ENCODE data around the gene STPG3.

The STPG3 gene

DNA sequence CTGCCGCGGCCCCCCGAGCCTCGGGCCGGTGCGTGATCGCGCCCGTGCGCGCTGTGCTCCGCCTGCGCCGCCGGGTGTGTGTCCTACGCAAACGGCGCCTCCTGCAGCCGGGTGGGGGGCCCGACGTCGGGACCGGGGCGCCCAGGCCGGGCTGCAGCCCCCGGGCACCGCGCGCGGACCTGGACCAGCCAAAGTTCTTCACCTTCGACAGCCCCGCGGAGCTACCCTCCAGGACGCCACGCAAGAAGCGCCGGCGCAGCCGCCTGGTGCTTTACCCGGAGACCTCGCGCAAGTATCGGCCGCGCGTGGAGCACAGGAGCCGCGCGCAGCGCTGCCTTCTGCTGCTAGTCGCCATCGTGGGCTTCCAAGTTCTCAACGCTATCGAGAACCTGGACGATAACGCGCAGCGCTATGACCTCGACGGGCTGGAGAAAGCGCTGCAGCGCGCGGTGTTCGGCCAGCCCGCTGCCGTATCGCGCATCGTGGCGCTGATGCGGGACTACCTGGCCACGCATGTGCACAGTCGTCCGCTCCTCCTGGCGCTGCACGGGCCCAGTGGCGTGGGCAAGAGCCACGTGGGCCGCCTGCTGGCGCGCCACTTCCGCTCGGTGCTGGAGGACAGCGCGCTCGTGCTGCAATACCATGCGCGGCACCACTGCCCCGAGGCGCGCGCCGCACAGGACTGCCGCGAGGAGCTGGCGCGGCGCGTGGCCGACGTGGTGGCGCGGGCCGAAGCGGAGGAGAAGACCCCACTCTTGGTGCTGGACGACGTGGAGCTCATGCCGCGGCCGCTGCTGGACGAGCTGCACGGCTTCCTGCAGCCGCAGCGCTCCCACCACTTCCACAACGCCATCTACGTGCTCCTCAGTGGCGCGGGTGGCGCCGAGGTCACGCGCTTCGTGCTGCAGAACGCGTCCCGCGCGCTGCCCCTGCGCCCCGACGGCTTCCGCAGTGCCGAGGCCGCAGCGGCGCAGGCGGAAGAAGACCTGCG is 27.9 kb downstream of the STPG3 start:
- no peak for DNase-seq (ENCODE audit: low read depth in 2 of 2)

DNA sequence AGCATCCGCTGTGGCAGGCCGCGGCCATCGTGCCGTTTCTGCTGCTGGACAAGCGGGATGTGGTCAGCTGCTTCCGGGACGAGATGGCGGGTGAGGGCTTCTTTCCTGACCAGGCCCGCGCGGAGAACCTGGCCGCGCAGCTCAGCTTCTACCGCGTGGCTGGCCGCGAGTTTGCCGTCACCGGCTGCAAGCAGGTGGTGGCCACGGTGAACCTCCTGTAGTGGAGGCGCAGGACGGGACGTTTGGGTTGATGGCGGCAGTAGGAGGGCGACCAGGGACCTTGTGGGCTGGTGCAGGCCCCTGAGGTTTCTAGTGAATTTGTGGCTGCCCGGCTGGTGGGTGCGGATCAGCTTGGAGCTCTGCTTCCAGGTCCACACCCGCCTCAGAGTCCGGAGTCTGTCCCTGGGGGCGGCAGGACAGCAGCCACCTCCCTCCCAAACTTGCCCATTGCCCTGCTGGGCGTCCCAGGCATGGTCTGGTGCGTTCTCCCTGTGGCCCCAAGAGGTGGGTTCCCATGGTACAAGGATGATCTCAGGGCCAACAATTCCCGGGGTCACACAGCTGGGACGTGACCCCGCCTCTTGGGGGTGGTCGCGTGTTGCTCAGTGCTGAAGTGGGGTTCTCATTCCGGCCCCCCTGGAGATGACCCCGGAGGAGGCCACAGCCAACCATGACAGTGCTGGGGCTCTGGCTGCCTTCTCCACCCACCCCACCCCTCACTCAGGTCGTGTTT is 28.8 kb downstream of the STPG3 start:
- no peak for DNase-seq (ENCODE audit: low read depth in 2 of 2)

DNA sequence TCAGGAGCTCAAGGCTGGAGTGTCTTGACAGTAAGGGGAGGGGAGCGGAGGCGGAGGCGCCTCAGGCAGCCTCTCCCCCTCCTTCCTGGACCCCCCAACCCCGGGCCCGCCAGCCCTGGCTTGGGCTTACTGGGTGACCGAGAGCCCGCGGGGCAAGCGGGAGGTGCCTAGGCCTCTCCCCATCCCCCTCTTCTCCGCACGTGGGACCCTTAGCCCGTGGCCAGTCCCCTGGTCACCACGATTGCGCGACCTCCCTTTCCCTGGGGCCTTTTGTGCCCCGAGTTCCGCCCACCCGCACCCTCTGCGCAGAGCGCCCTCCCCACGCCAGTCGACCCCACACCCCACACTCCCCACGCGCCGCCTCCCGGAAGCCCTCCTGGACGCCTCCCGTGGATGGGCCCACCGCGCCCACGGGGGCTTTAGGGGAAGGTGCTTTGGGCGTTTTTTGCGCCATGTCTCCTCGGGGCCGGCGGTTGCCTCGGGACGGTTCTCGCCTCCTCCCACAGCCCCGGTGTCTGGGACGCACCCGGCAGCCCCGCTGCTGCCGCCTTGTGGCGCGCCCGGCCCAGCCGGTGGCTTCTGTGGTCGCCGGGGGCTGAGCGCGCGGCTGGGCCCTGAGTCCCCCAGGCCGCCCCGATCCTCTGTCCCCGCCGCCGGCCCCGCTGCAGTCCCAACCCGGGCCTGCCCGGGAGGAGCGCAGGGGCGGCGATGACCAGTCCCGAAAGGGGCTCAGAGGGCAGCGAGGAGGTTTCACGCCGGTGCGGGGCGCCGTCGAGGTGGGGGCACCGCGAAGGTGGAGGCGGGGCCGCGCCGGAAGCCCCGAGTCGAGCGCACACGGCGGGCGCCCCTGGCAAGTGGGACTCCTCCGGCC is 29.6 kb downstream of the STPG3 start:
- DNase-seq (ENCODE audit: low read depth in 2 of 2) = no peak

- no peak for DNase-seq (ENCODE audit: low read depth in 2 of 2)
Observed at GRCh38 chr9:137281345-137282116, 30.4 kb downstream of the STPG3 start.

- no peak for DNase-seq (ENCODE audit: low read depth in 2 of 2)
Observed at GRCh38 chr9:137286975-137287383, 35.9 kb downstream of the STPG3 start.

DNA sequence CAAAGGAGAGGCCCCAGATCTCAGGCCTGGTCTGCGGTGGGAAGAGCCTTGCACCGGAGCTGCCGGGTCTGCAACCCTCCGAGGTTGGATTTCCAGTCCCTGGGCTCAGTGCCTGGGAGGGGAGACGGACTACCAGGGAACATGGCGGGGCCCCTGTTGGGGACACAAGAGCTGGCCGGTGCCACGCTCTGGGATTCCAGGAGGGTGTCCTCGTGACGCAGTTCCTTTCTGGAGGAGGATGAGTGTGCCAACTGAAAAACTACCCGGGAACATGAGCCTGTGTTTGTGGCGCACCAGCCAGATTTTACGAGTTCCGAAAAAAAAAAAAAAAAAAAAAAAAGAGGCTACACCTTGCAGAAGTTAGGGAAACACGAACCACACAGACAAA is 42.0 kb downstream of the STPG3 start:
- DNase-seq (ENCODE audit: low read depth in 2 of 2) = no peak

DNA sequence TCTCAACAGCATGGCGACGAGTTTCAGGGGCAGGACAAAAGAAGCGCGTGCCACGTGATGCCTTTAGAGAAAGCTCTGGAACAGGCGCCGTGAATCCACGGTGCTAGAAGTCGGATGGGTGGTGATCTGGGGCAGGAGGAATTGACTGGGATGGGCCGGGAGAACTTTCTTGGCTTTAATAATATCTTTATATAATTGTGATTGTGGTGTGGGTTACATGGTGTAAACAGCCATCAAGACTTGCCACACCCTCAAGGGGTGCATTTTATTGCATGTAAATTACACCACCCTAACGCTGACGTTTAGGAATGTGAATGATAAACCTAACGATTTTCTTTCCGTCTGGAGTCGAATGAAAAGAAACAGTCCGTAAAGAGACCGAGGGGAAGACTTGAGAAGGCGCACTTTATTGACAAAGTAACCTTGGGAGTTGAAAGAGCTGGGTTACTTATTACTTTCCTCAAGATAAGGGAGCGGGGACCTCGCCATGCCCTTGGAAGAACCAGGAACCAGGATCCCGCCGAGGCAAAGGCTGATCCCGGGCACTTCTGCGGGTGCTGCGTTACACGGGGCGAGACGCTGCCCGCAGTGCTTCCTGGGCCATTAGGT is 42.5 kb downstream of the STPG3 start:
- no peak for DNase-seq (ENCODE audit: low read depth in 2 of 2)

DNA sequence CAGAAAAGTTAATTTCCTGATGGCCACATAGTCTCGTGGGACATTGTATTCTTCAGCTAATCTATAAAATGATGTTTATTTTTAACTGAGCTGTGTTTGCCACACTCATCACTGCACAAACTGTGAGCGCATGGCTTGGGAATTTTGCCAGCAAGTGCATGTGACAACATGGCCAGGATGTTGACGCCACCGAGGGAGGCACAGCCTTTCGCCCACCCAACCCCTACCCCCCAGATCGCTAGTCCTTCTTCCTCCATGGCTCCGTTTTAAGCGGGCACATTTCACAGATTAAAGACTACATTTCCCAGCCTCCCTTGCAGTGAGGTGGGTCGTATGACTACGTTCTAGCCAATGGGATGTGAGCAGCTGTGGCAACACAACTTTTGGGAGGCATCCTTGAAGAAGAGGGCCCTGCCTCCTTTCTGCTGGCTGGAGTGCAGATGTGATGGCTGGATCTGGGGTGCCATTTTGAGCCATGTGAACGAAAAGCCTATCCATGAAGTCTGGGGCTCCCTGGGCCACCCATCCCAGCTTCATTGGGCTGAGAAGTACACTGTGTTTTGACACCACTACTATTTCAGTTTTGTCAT is 43.1 kb downstream of the STPG3 start:
- DNase-seq (ENCODE audit: low read depth in 2 of 2) = no peak

DNA sequence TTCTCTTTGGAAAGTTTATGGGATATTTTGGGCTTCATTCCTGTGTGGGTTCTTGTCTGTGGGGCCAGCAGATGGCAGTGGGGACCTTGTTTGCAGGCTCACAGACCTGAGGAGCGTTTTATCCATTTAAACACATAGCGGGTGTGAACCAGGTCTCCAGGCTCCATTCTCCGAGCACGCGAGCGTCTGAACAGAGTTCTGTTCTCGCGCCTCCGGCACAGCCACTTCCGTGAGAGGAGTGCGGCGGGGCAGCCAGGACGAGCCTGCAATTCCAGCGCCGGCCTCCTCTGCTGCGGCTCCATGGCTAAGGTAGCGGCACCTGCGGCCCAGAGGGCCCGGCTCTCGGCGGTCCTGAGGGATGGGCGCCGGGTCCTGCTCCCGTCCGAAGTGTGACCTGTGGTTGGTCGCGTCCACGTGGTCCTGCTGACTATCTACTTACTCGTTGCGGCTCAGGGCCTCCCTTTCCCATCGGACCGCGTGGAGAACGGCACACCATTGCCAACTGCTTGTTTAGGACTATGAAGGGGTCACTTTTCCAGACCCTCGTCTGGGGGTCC is 43.7 kb downstream of the STPG3 start:
- DNase-seq (ENCODE audit: low read depth in 2 of 2) = no peak

GRCh38 chr9:137295238-137295811 is 44.2 kb downstream of the STPG3 start:
- no peak for DNase-seq (ENCODE audit: low read depth in 2 of 2)

GRCh38 chr9:137295849-137296669 is 45.0 kb downstream of the STPG3 start:
- DNase-seq (ENCODE audit: low read depth in 2 of 2) = no peak

DNA sequence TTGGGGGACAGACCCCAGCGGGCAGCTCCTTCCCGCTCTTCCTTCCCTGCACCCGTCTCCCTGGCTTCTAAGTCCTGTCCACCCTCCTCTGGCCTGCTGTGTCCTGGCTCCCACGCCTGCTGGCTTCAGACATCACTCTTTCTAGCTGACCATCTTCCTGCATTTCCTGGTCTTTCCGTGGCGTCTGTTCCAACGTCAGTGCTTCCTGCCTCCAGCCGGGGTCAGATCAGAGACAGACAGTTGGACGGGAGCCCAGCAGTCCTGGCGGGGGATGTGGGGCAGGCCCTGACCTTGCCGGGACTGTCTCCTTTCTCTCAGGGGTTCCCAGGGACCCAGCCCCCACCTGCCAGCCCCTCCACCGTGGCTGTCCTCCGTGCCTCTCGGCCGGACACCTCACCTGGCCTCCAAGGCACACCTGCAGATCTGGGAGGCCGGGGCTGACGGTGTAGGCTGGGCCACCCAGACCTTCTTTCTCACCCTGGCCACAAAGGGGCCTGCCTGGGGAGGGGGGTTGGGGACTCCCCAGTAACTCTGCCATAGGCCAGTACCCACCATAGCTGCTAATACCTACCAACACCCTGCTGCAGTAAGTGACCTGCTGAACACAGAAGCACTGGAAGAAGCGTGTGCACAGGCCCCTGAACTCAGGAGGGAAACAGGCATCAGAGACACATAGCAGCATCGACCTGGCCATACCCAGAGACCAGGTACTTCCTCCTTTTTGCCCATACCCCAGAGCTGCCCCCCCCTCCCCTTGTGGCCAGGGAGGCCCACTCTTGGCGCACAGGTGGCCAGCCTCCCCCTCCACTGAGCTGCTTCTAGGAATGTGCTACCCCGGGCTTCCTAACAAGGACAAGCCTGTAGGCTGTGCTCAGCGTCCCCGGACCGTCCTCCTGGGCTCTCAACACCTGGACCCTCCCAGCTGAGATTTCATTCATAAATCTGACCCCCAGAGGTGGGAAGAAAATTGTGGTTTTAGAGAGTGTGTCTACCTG is 45.9 kb downstream of the STPG3 start:
- no peak for DNase-seq (ENCODE audit: low read depth in 2 of 2)

- DNase-seq (ENCODE audit: low read depth in 2 of 2) = no peak
Observed at GRCh38 chr9:137297966-137298365, 46.9 kb downstream of the STPG3 start.

- DNase-seq (ENCODE audit: low read depth in 2 of 2) = no peak
Observed at GRCh38 chr9:137298401-137299202, 47.5 kb downstream of the STPG3 start.

DNA sequence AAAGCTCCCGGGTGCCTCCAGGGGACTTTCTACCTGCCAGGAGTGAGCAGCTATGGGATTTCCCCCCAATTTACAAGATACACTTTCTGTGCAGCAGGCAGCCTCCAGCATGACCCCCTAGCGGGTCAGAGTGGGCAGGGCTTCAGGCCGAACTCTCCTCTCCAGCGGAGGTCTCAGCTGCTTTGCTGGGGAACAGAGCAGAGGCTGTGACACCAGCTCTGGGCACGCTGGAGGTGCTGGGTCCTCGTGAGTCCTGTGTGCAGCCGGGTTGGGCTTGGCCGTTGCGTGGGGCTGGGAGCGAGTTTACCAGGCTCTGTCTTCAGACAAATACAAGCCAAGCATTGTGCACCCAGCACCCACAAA is 48.1 kb downstream of the STPG3 start:
- DNase-seq (ENCODE audit: low read depth in 2 of 2) = no peak

DNA sequence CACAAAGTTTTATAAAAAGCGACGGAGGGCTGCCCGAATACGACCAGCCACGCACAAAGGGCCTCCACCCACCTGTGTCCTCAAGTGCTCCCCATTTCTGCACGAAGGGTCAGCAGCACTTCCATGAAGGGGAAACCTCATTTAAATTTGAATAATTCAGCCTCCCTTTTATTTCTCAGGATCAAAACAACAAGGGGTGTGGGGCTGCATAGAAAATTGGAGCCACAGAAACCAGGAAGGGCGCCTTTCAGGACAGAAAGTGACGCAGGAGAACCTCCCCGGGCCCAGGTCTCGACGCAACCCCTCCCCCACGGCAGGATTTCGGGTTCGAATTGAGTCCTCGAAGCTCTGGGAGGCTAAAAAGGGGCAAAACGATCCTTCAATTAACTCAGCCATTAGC is 48.9 kb downstream of the STPG3 start:
- DNase-seq (ENCODE audit: low read depth in 2 of 2) = no peak

DNA sequence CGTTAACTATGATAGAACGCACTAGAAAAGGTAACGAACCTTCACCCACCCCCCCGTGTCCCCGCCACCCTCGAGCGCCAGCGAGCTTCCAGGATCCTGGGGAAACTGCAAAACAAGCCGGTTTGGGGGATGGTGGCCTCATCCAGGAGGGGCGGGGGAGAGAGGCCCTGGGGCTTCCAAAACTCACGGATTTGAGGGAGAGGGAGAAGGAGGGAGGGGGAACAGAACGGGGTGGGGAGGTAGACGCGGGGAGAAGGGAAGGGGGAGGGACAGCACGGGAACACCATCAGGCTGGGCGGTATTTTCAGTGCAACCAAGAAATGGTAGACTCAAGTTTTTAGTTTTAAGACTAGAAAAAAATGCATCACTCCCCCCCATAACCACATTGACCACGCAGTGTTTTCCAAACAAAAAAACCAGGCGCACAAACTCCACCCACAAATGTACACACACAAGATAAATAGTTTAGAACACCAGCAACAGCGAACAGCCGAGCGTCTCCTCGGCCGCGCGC is 49.5 kb downstream of the STPG3 start:
- DNase-seq (ENCODE audit: low read depth in 2 of 2) = no peak

Measured in stimulated activated CD8-positive, alpha-beta memory T cell treated with anti-CD3 and anti-CD28 coated beads, Interleukin-2, amount 100 ng/mL, for 1 hour (primary cell).